ENCODE results near the gene NDUFA3.

Gene NDUFA3

GRCh38 chr19:54127688-54128440 is 25.2 kb downstream of the NDUFA3 start:
- no peak for TF ChIP-seq CTCF (IDR thresholded peaks at IDR 0.05; ENCODE audit: insufficient read depth, missing control alignments)
- DNase-seq (ENCODE audit: insufficient read length, low spot score) (no peak), FAIRE-seq (no peak)

GRCh38 chr19:54128441-54128725 is 25.7 kb downstream of the NDUFA3 start:
- no peak for FAIRE-seq

GRCh38 chr19:54128796-54129616 is 26.4 kb downstream of the NDUFA3 start:
- TF ChIP-seq CTCF (IDR thresholded peaks at IDR 0.05; ENCODE audit: insufficient read depth, missing control alignments), result no peak
- FAIRE-seq, result no peak

More at GRCh38 chr19:54128441-54128725, 25.7 kb downstream of the NDUFA3 start:
- no peak for TF ChIP-seq CTCF (IDR thresholded peaks at IDR 0.05; ENCODE audit: insufficient read depth, missing control alignments)
- no peak for DNase-seq (ENCODE audit: insufficient read length, low spot score)

GRCh38 chr19:54129617-54129996 is 27.0 kb downstream of the NDUFA3 start:
- FAIRE-seq (no peak), DNase-seq (ENCODE audit: insufficient read length, low spot score) (no peak)
- TF ChIP-seq CTCF (IDR thresholded peaks at IDR 0.05; ENCODE audit: insufficient read depth, missing control alignments), result no peak

More at GRCh38 chr19:54128796-54129616, 26.4 kb downstream of the NDUFA3 start:
- no peak for DNase-seq (ENCODE audit: insufficient read length, low spot score)

GRCh38 chr19:54133312-54133956 is 30.8 kb downstream of the NDUFA3 start:
- FAIRE-seq, result no peak
- TF ChIP-seq CTCF (IDR thresholded peaks at IDR 0.05; ENCODE audit: insufficient read depth, missing control alignments), result no peak
- no peak for DNase-seq (ENCODE audit: insufficient read length, low spot score)

GRCh38 chr19:54133957-54134590 is 31.4 kb downstream of the NDUFA3 start:
- DNase-seq (ENCODE audit: insufficient read length, low spot score), result no peak
- FAIRE-seq, result no peak
- no peak for TF ChIP-seq CTCF (IDR thresholded peaks at IDR 0.05; ENCODE audit: insufficient read depth, missing control alignments)

Measured in D721Med (cell line).